Lung (tissue), 12 donors: Measurements from ENCODE around the gene SEPHS1. TPM values are rescaled to one million over a fixed set of nuclear protein-coding genes. Genes with fewer than 3 reads are reported as not detected.

Experiments
- ATAC-seq: fragments of 200-7000 bp; cut with Tn5 transposase; one replicate; pipeline ENCODE4 v1.9.1; 2020; ENCODE audit warnings: moderate number of reproducible peaks; ENCODE audit not compliant: insufficient read depth, low FRiP score
- DNase-seq, 3 donors: peaks; one replicate each; pipeline ENCODE4 v3.0.0-alpha.2; 2013 to 2017
- H3K27ac ChIP-seq, 2 donors: one replicate each; pipeline ENCODE4 v1.5.1; 2013; ENCODE audit warnings: mild to moderate bottlenecking in 2 of 2, moderate library complexity in 2 of 2, control low read depth in 1 of 2, inconsistent platforms in 1 of 2, low read depth in 1 of 2, low read length in 1 of 2
- H3K27me3 ChIP-seq, 3 donors: one replicate each; pipeline ENCODE4 v1.5.1; 2013; ENCODE audit warnings: low read length in 2 of 3; ENCODE audit not compliant: control insufficient read depth in 3 of 3, insufficient read depth in 3 of 3
- H3K36me3 ChIP-seq, 4 donors: one replicate each; pipeline ENCODE4 v1.5.1; 2013; ENCODE audit warnings: low read length in 4 of 4, mild to moderate bottlenecking in 1 of 4, moderate library complexity in 1 of 4; ENCODE audit not compliant: control insufficient read depth in 4 of 4, insufficient read depth in 4 of 4
- H3K4me1 ChIP-seq, 5 donors: one replicate each; pipeline ENCODE4 v1.5.1; 2013; ENCODE audit warnings: low read length in 5 of 5, mild to moderate bottlenecking in 2 of 5, moderate library complexity in 1 of 5; ENCODE audit not compliant: control insufficient read depth in 5 of 5, insufficient read depth in 5 of 5
- H3K4me3 ChIP-seq: one replicate; pipeline ENCODE4 v1.5.1; 2013; ENCODE audit warnings: mild to moderate bottlenecking, control low read depth, moderate library complexity
- H3K9ac ChIP-seq, 2 donors: one replicate each; pipeline ENCODE4 v1.5.1; 2013; ENCODE audit warnings: low read length in 2 of 2, control low read depth in 1 of 2; ENCODE audit not compliant: insufficient read depth in 1 of 2
- H3K9me3 ChIP-seq, 4 donors: one replicate each; pipeline ENCODE4 v1.5.1; 2013; ENCODE audit warnings: low read length in 3 of 4, mild to moderate bottlenecking in 1 of 4, moderate library complexity in 1 of 4; ENCODE audit not compliant: control insufficient read depth in 4 of 4, insufficient read depth in 3 of 4
- CTCF ChIP-seq: IDR thresholded peaks from 2 replicates; pipeline ENCODE4 v1.5.1; 2012; ENCODE audit warnings: mild to moderate bottlenecking; ENCODE audit errors: control extremely low read depth, extremely low read depth
- WGBS, 2 donors: extraction: QIAGEN DNeasy Blood & Tissue Kit; methylation state at CpG; one replicate each; pipeline ENCODE4 v1.1.7; 2013; 5-methylcytosine and 5-hydroxymethylcytosine counted together
- polyA plus RNA-seq, 2 donors: library from polyadenylated mRNA; stranded (reverse); fragments of 200-250 nt; gene quantifications; one replicate each; pipeline ENCODE4 v1.2.1, GENCODE V29; 2013
- total RNA-seq, 2 donors: library from RNA; depleted of rRNA in 1 of 2; stranded (reverse); fragments of >200 nt in 1 of 2; gene quantifications; one replicate each; pipeline ENCODE4 v1.2.1, GENCODE V29; 2014 to 2021
- donor health status: control.
- donor health status: control.
- donor health status: Bipolar disorder and iron deficiency.
- donor health status: healthy.
- donor health status: DM: yes; HTN: yes; CAD: no.

Gene SEPHS1
- total and polyA plus RNA-seq, 4 donors, result 19.5 to 47.3 (median 35.4) TPM

DNA sequence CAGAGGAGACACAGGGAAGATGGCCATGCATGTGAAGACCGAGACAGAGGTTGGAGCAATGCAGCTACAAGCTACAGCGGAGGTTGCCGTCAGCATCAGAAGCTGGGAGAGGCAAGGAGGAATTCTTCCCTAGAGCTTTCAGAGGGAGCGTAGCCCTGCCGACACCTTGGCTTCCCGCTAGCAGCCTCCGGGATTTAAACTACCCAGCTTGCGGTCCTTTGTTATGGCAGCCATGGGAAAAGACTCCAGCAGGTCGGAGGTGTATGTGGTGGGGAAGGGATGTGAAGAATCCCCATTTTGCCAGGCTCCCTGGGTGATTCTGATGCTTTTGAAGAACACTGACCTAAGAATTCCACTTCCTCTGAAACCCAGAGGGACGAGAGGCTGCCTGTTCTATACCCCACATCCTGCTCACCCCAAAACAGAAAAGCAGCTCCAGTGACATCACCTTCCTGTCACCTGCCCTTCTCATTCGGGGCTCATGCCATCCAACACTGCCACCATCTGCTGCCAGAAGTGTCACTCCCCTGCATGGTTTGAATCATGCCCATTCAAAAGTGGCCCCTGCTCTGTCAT is 3.3 kb upstream of the SEPHS1 start:
- 50 to 55% methylated on average over 11 of the region's 11 CpGs for WGBS, 2 donors
- no peak for ATAC-seq
- no peak for TF ChIP-seq CTCF
- Histone ChIP-seq H3K4me1 (peaks cover 0 to 20% (median 4%) of the 10 kb centered on the region in 5 donors), H3K27me3 (peaks cover 0 to 27% (median 22%) of the 10 kb centered on the region in 3 donors), H3K9me3 (no peaks in the 10 kb centered on the region), H3K4me3 (no peak overlapping the region), H3K9ac (no peak overlapping the region), H3K36me3 (no peaks in the 10 kb centered on the region), H3K27ac (no peak overlapping the region)
- no peak for DNase-seq

- 1 to 2% methylated on average over 25 of the region's 25 CpGs for WGBS, 2 donors
- peak overlapping the region in 1 of 2 donors; percentile 70 for H3K9ac ChIP-seq
- no peak for ATAC-seq
These were observed 1.6 kb upstream of the SEPHS1 start for GRCh38 chr10:13349463-13350274.

GRCh38 chr10:13347500-13348156 is 465 bp downstream of the SEPHS1 start:
- DNase-seq (peak; percentile 85 to 91 (median 85)), ATAC-seq (peak; percentile 79)
- no peaks in the 10 kb centered on the region for H3K9me3 ChIP-seq
- no peak overlapping the region for H3K9ac ChIP-seq
- peak overlapping the region; percentile 93 to 99 for H3K27ac ChIP-seq
- TF ChIP-seq CTCF, result no peak
- peak overlapping the region; percentile 82 for H3K4me3 ChIP-seq
- 0% methylated on average over 43 to 109 of the region's 109 CpGs for WGBS, 2 donors
- H3K36me3 ChIP-seq, result peaks cover 0 to 2% (median 0%) of the 10 kb centered on the region in 4 donors
- H3K27me3 ChIP-seq, result peaks cover 0 to 16% (median 16%) of the 10 kb centered on the region in 3 donors
- peaks cover 0 to 36% (median 4%) of the 10 kb centered on the region in 5 donors for H3K4me1 ChIP-seq

More at GRCh38 chr10:13349463-13350274, 1.6 kb upstream of the SEPHS1 start:
- Histone ChIP-seq H3K4me1 (peaks cover 0 to 36% (median 4%) of the 10 kb centered on the region in 5 donors), H3K36me3 (peaks cover 0 to 2% (median 0%) of the 10 kb centered on the region in 4 donors), H3K27ac (peak overlapping the region in 1 of 2 donors; percentile 45), H3K4me3 (no peak overlapping the region), H3K27me3 (peaks cover 0 to 27% (median 22%) of the 10 kb centered on the region in 3 donors), H3K9me3 (no peaks in the 10 kb centered on the region)
- DNase-seq, result peak; percentile 63 to 82 (median 69)
- TF ChIP-seq CTCF, result no peak
